GM10266 (cell line): ENCODE data around the gene LYVE1.

ENCODE experiments used
- DNase-seq: peaks from one replicate; pipeline ENCODE4 v3.0.0; 2012; ENCODE audit errors: extremely low spot score
- CTCF ChIP-seq: IDR thresholded peaks from 2 replicates; pipeline ENCODE4 v1.5.1; 2012; ENCODE audit warnings: mild to moderate bottlenecking, low read depth; ENCODE audit not compliant: control insufficient read depth, insufficient read depth; ENCODE audit errors: missing control alignments

Gene LYVE1, protein sequence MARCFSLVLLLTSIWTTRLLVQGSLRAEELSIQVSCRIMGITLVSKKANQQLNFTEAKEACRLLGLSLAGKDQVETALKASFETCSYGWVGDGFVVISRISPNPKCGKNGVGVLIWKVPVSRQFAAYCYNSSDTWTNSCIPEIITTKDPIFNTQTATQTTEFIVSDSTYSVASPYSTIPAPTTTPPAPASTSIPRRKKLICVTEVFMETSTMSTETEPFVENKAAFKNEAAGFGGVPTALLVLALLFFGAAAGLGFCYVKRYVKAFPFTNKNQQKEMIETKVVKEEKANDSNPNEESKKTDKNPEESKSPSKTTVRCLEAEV

GRCh38 chr11:10568486-10568941 lies at the start of gene LYVE1:
LYVE1 (minus strand) TSS chr11:10568665; CDS start chr11:10568532, 133 bp downstream.
- TF ChIP-seq CTCF: no peak
- no peak for DNase-seq

DNA sequence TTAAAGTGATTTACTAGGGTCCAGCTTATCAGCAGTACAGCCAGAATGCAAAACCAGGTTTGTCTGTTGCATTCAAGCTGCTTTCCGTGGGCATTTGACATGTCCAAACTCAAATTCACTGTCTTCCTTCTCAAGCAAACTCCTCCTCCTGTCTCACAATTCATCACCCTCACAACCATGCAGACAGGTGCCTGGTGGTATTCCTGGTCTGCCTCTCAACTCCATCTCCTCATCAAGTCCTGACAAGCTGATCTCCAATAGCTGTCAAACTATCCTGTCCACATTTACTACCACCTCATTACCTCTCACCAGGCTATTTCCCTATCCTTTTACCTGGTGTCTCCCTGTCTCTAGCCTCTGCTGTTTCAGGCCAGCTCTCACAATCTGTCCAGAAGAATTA lies 49.1 kb upstream of the LYVE1 start:
- no peak for TF ChIP-seq CTCF
- no peak for DNase-seq

DNA sequence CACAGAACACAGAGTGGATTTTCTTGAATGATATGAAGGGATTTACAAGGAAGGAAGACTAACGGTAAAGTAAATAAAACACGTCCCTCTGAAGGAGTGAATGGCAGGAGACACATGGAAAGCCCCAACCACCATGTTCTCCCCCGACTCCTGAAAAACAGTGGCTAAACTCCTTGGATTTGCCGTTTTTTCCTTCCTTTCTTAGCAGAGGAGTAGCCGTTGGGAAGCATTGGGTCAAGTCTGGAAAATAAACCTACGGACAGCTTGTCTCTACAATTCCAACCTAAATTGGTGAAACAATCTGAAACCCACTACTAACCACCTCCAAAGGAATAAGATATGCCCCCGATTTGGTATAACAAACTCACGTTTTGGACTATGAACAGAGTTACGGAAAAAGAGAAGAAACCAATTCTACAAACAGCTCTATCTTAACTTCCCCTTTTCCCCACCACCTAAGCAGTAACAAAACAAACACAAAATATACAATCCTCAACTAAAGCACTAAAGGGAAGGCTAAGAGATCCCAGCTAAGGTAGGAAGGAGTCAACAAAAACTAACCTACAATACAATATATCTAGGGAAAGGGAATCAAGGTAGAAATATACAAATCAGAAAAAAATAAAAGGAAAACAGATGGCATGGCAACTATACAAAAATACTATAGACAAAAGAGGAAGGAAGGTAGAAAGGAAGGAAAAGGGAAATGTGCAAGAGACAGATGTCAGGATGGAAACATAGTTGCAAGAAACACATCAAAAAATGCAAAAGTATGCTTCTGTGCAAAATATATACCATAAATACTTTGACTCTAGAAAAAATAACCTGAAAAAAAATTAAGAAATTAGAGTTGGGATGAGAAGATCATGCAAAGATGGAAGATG lies 43.8 kb upstream of the LYVE1 start:
- DNase-seq: no peak
- no peak for TF ChIP-seq CTCF

DNA sequence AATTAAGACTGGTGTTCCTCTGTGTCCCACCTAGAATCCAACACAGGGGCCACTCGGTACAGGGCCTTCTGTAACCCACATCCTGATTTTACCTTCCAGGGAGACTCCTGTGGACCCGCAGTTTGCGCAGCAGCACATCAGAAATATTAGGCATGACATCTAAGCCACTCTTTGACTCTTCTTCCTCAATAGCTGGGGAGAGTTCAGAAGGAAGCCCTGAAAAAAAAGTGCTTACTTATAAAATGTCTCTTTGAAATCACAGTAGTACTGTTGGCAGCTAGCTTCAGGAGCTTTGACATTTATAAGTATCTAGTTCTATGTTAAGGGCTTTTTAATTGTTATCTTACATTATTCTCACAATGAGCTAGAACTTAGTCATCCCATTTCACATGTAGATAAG lies 41.2 kb upstream of the LYVE1 start:
- TF ChIP-seq CTCF: no peak
- DNase-seq: no peak

DNA sequence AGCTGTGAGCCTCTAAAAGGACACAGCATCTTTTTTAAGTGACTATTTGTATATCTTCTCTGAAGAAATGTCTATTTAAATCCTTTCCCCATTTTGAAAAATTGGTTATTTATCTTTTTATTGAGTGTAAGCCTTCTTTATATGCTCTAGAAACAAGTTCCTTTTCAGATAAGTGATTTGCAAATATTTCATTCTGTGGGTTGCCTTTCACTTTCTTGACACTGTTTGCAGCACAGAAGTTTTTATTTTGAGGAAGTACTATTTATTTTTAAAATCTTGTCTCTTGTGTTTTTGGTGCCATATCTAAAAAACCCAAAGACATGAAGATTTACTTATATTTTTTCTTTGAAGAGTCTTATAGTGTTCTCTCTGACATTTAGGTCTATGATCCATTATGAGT lies 40.1 kb upstream of the LYVE1 start:
- DNase-seq: no peak
- no peak for TF ChIP-seq CTCF

- no peak for DNase-seq
- no peak for TF ChIP-seq CTCF
Observed at GRCh38 chr11:10607462-10608132, 39.1 kb upstream of the LYVE1 start.
